GM12875 (cell line): ENCODE measurements around the gene IGSF9.

ENCODE experiments used
- H3K4me3 ChIP-seq: one replicate; pipeline ENCODE4 v1.5.1; 2011; ENCODE audit warnings: low read depth, low read length, control low read depth
- TF ChIP-seq, protein P1 (sequence below): IDR thresholded peaks from 2 replicates; pipeline ENCODE4 v1.5.1; 2011; ENCODE audit warnings: low read depth, mild to moderate bottlenecking, control low read depth, inconsistent platforms, low read length, moderate library complexity, borderline replicate concordance; ENCODE audit not compliant: insufficient read depth

The IGSF9 gene, protein sequence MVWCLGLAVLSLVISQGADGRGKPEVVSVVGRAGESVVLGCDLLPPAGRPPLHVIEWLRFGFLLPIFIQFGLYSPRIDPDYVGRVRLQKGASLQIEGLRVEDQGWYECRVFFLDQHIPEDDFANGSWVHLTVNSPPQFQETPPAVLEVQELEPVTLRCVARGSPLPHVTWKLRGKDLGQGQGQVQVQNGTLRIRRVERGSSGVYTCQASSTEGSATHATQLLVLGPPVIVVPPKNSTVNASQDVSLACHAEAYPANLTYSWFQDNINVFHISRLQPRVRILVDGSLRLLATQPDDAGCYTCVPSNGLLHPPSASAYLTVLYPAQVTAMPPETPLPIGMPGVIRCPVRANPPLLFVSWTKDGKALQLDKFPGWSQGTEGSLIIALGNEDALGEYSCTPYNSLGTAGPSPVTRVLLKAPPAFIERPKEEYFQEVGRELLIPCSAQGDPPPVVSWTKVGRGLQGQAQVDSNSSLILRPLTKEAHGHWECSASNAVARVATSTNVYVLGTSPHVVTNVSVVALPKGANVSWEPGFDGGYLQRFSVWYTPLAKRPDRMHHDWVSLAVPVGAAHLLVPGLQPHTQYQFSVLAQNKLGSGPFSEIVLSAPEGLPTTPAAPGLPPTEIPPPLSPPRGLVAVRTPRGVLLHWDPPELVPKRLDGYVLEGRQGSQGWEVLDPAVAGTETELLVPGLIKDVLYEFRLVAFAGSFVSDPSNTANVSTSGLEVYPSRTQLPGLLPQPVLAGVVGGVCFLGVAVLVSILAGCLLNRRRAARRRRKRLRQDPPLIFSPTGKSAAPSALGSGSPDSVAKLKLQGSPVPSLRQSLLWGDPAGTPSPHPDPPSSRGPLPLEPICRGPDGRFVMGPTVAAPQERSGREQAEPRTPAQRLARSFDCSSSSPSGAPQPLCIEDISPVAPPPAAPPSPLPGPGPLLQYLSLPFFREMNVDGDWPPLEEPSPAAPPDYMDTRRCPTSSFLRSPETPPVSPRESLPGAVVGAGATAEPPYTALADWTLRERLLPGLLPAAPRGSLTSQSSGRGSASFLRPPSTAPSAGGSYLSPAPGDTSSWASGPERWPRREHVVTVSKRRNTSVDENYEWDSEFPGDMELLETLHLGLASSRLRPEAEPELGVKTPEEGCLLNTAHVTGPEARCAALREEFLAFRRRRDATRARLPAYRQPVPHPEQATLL

DNA sequence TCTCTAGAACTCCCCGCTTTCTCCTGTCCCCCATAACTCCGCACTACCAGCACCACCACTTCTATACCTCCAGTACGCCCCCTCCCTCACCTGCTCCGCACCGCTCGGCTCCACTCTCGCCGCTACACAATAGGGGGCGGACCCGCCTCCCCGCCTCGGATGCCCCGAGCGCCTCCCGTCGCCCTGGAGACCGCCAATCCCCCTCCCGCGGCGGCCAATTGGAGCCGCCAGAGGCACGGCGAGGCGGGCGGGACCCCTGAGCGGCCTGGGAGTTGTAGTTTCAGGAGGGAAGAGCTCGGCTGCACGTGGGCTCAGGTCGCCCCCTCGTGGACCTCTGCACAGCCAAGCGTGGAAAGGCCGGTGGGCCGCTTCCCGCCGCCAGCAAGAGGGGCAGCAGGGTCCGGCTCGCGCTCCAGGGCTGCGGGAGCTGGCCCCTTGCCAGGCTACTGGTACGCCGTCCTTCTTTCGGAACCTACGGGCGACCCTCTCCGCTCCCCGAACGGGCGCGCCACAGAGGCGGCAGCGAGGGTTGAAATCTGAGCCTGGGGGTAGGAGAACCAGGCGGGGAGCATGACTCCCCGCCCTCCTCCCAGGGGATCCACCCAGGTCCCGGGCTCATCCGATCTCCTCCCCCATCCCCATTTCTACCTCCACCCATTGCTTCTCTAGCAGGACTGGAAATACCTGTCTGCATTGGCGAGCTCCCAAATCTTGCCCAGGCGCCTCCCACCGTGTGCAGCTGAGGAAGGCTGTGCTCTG is at the start of gene IGSF9:
Gene IGSF9 (minus strand): TSS at position 131 of the 759 bp plus-strand sequence. CDS start 2,159 bp downstream, outside the sequence.
- H3K4me3 ChIP-seq, result no peak within 1 kb of the TSS

DNA sequence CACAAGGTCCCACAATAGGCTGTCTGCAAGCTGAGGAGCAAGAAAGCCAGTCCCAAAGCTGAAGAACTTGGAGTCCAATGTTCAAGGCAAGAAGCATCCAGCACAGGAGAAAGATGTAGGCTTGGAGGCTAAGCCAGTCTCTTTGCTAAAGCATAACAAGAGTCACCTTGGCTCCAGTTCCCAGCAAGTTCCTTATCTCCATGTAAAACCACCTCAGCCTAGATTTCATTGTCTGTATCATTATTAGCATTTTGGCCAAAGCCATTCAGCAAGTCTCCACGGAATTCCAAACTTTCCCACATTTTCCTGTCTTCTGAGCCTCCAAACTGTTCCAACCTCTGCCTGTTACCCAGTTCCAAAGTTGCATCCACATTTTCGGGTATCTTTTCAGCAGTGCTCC is 49.5 kb upstream of the IGSF9 start:
- TF ChIP-seq, protein P1, sequence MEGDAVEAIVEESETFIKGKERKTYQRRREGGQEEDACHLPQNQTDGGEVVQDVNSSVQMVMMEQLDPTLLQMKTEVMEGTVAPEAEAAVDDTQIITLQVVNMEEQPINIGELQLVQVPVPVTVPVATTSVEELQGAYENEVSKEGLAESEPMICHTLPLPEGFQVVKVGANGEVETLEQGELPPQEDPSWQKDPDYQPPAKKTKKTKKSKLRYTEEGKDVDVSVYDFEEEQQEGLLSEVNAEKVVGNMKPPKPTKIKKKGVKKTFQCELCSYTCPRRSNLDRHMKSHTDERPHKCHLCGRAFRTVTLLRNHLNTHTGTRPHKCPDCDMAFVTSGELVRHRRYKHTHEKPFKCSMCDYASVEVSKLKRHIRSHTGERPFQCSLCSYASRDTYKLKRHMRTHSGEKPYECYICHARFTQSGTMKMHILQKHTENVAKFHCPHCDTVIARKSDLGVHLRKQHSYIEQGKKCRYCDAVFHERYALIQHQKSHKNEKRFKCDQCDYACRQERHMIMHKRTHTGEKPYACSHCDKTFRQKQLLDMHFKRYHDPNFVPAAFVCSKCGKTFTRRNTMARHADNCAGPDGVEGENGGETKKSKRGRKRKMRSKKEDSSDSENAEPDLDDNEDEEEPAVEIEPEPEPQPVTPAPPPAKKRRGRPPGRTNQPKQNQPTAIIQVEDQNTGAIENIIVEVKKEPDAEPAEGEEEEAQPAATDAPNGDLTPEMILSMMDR, result no peak
- H3K4me3 ChIP-seq, result no peak overlapping the region

More for the DNA sequence above, at the start of gene IGSF9:
- TF ChIP-seq, protein P1, result peak; percentile 28; the same call in 1 of the 2 replicates

DNA sequence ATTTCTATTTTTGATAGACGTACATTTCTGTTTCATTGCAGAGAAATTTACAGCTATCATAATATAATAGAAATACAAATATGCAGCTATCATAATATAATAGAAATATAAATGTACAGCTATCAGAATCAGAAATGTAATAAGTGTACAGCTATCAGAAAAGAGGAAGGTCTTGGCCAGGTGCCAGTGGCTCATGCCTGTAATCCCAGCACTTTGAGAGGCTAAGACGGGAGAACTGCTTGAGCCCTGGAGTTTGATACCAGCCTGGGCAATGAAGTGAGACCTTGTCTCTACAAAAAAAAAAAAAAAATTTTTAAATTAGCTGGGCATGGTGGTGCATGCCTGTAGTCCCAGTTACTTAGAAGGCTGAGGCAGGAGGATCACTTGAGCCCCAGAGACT is 48.5 kb upstream of the IGSF9 start:
- TF ChIP-seq, protein P1, result no peak
- no peak overlapping the region for H3K4me3 ChIP-seq

DNA sequence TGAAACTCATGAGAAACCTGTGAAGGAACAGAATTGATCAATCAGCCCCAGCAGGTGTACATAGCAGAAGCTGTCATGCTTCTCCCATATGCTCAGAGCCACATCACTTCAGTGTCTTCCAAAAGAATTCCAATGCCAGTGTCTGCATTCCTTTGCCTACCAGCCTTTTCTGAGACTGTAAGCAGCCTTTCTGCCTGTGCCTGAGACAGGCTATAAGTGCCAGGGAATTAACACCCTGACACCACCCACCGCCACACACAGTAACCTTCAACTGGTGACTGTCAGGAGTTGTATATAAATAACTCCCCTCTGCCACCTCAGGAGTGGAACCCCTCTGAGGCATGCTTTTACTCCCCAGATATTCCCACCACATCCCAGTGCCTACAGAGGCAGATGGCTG is 46.7 kb upstream of the IGSF9 start:
- H3K4me3 ChIP-seq, result no peak overlapping the region
- TF ChIP-seq, protein P1, result no peak

DNA sequence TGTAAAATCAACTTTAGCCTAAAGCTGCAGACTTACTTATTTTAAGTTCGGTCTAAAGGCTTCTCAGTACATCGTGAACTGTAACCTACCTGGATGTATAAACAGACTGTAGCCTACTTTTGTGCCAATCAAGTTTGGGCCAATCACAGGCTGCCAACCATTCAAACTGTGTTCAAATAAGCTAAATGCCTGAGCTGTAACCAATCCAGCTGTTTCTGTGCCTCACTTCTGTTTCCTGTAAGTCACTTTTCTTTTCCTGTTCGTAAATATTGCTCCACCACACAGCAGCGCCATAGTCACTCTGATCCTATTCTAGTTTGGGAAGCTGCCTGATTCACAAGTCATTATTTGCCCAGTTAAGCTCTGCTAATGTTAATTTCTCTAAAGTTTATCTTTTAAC is 46.1 kb upstream of the IGSF9 start:
- H3K4me3 ChIP-seq, result no peak overlapping the region

DNA sequence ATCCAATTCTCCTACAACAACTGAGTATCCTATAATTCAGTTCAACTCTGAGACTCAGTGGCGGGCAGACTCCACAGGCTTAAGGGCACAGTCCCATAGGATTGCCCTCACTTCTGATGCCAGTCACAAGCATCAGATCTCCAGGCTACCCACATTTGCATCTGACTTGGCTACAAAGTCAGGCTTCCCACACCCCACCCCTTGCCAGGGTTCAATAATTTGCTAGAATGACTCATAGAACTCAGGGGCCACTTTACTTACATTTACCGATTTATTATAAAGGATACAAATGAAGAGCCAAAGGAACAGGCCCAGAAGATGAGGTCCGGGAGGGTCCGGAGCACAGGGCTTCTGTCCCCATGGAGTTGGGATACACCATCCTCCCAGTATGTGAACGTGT is 44.6 kb upstream of the IGSF9 start:
- TF ChIP-seq, protein P1, result no peak
- H3K4me3 ChIP-seq, result no peak overlapping the region

More for the DNA sequence above, 46.1 kb upstream of the IGSF9 start:
- TF ChIP-seq, protein P1, result no peak
